Measurements from ENCODE around the gene CDC42BPA. TPM values are rescaled to one million over a fixed set of nuclear protein-coding genes. Genes with fewer than 3 reads are reported as not detected.
"Not testable (repeated sequence)": the region's sequence is repeated elsewhere in the genome, so short reads cannot be mapped to it uniquely, and the experiment has no call there.

Gene CDC42BPA
- total RNA-seq, 2 donors from 2014 or later, result 46.2 to 49.9 TPM

GRCh38 chr1:227174164-227174563, 144.1 kb downstream of the CDC42BPA start:
- DNase-seq (no peak), ATAC-seq (no peak)
- intact Hi-C loops (cut with DNase I, micrococcal nuclease), result no loop called here

- intact Hi-C loops (cut with DNase I, micrococcal nuclease), result no loop called here
- ATAC-seq (no peak), DNase-seq (no peak)
Observed at GRCh38 chr1:227170361-227171166, 147.7 kb downstream of the CDC42BPA start.

- ATAC-seq (no peak), DNase-seq (no peak)
- intact Hi-C loops (cut with DNase I, micrococcal nuclease), result no loop called here
Observed at GRCh38 chr1:227169343-227169742, 148.9 kb downstream of the CDC42BPA start.

- DNase-seq (no peak), ATAC-seq (no peak)
- intact Hi-C loops (cut with DNase I, micrococcal nuclease), result no loop called here
Observed at GRCh38 chr1:227167276-227168101, 150.8 kb downstream of the CDC42BPA start.

- intact Hi-C loops (cut with DNase I, micrococcal nuclease), result no loop called here
- ATAC-seq (no peak), DNase-seq (no peak)
Observed at GRCh38 chr1:227166559-227166958, 151.7 kb downstream of the CDC42BPA start.

GRCh38 chr1:227161470-227161869, 156.8 kb downstream of the CDC42BPA start:
- intact Hi-C loops (cut with DNase I, micrococcal nuclease), result no loop called here
- DNase-seq (no peak), ATAC-seq (no peak)

- ATAC-seq, result no peak
- intact Hi-C loops (cut with DNase I, micrococcal nuclease), result no loop called here
Observed at GRCh38 chr1:227156520-227156919, 161.8 kb downstream of the CDC42BPA start.

GRCh38 chr1:227155688-227156087, 162.6 kb downstream of the CDC42BPA start:
- intact Hi-C loops (cut with DNase I, micrococcal nuclease), result no loop called here
- DNase-seq (no peak), ATAC-seq (no peak)

More at GRCh38 chr1:227156520-227156919, 161.8 kb downstream of the CDC42BPA start:
- no peak for DNase-seq

GRCh38 chr1:227155004-227155403, 163.3 kb downstream of the CDC42BPA start:
- DNase-seq (no peak), ATAC-seq (no peak)
- intact Hi-C loops (cut with DNase I, micrococcal nuclease), result no loop called here

GRCh38 chr1:227152525-227152924, 165.8 kb downstream of the CDC42BPA start:
- no peak for DNase-seq
- ATAC-seq, result no peak
- intact Hi-C loops (cut with DNase I, micrococcal nuclease), result no loop called here

GRCh38 chr1:227140376-227140775, 177.9 kb downstream of the CDC42BPA start:
- ATAC-seq (no peak), DNase-seq (no peak)
- intact Hi-C loops (cut with DNase I, micrococcal nuclease), result loop anchor here in 1 of 2 donors (10.0 kb wide), 1 partner anchor 304 kb away; no protein-coding TSS in a partner anchor

GRCh38 chr1:227136210-227136820, 182.0 kb downstream of the CDC42BPA start:
- ATAC-seq (no peak), DNase-seq (no peak)
- intact Hi-C loops (cut with DNase I, micrococcal nuclease), result no loop called here

- no peak for ATAC-seq
- no peak for DNase-seq
- intact Hi-C loops (cut with DNase I, micrococcal nuclease), result no loop called here
Observed at GRCh38 chr1:227134686-227135314, 183.5 kb downstream of the CDC42BPA start.

- intact Hi-C loops (cut with DNase I, micrococcal nuclease); ATAC-seq; DNase-seq: not testable (repeated sequence)
Observed at GRCh38 chr1:227132695-227133094, 185.6 kb downstream of the CDC42BPA start.

- ATAC-seq, result no peak
Observed at GRCh38 chr1:227131193-227131592, 187.1 kb downstream of the CDC42BPA start.

GRCh38 chr1:227127891-227128290, 190.4 kb downstream of the CDC42BPA start:
- no peak for ATAC-seq
- intact Hi-C loops (cut with DNase I, micrococcal nuclease), result no loop called here
- no peak for DNase-seq

More at GRCh38 chr1:227131193-227131592, 187.1 kb downstream of the CDC42BPA start:
- no peak for DNase-seq
- intact Hi-C loops (cut with DNase I, micrococcal nuclease), result no loop called here

GRCh38 chr1:227125929-227126545, 192.3 kb downstream of the CDC42BPA start:
- no peak for DNase-seq
- intact Hi-C loops (cut with DNase I, micrococcal nuclease), result no loop called here
- no peak for ATAC-seq

- intact Hi-C loops (cut with DNase I, micrococcal nuclease), result no loop called here
- DNase-seq, result no peak
- no peak for ATAC-seq
Observed at GRCh38 chr1:227124473-227124872, 193.8 kb downstream of the CDC42BPA start.

GRCh38 chr1:227120826-227121225, 197.5 kb downstream of the CDC42BPA start:
- DNase-seq (no peak), ATAC-seq (no peak)
- intact Hi-C loops (cut with DNase I, micrococcal nuclease), result no loop called here
